VCaP (cell line): ENCODE data around the gene ADAM19.
A peak's percentile ranks its signal among the peaks of the same experiment; 100 is the strongest.

Experiments used
- H3K27ac ChIP-seq: fragments of 450-650 bp; 2 replicates; pipeline ENCODE4 v1.5.1; 2017
- TF ChIP-seq, protein P1 (sequence below): fragments of 450-650 bp; conservative IDR thresholded peaks from 2 replicates; pipeline ENCODE4 v1.5.1; 2017; ENCODE audit warnings: mild to moderate bottlenecking, moderate library complexity

The ADAM19 gene

DNA sequence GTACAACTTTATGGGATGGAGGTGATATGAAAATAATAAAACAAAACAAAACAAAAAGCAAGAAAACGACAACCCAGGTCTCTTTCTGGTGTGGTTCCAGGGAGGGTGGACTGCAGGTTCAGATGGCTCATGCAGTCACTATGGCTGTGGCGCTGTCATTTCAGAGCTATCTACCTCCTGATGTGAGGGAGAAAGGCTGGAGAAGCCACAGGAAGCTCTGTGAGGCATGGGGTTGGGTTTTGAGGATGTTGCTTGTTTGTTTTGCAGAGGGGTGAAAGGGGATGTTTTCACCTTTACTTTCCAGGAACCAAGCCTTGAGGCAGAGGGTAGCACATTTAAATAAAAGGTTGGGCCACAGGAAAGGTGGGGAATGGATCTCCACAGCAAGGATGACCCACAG lies 96.8 kb downstream of the ADAM19 start:
- H3K27ac ChIP-seq, result no peak overlapping the region
- TF ChIP-seq, protein P1, sequence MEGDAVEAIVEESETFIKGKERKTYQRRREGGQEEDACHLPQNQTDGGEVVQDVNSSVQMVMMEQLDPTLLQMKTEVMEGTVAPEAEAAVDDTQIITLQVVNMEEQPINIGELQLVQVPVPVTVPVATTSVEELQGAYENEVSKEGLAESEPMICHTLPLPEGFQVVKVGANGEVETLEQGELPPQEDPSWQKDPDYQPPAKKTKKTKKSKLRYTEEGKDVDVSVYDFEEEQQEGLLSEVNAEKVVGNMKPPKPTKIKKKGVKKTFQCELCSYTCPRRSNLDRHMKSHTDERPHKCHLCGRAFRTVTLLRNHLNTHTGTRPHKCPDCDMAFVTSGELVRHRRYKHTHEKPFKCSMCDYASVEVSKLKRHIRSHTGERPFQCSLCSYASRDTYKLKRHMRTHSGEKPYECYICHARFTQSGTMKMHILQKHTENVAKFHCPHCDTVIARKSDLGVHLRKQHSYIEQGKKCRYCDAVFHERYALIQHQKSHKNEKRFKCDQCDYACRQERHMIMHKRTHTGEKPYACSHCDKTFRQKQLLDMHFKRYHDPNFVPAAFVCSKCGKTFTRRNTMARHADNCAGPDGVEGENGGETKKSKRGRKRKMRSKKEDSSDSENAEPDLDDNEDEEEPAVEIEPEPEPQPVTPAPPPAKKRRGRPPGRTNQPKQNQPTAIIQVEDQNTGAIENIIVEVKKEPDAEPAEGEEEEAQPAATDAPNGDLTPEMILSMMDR, result no peak

DNA sequence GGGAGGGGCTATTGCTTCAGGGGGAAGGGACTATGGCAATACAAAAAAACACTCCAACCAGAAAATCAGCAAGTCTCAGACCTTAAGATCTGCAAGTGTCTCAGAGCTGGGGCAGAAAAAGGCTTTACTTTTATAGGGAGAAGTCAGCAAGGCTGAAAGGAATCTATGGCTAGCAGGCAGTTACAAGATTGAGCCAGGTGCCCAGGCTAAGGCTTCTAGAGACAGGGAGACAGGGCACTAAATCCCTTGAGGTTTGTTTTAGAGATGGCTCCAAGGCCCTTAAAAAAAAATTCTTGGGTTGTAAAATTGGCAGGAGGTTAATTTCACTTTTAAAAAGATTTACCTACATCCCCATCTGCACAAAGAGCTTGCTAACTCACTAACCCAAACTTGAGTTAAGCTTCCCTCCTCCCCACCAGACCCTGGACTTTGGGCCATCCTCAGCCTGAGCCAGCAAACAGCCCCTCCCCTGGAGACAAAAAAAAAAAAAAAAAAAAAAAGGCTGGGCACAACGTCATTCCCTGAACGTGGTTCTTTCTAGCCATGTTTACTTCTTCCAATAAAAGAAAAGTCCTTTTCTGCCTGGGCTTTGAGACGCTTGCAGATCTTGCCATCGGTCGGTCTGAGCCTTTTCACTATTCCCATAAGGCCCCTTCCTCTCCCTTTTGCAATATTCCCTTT lies 97.6 kb downstream of the ADAM19 start:
- no peak overlapping the region for H3K27ac ChIP-seq
- TF ChIP-seq, protein P1, result no peak

DNA sequence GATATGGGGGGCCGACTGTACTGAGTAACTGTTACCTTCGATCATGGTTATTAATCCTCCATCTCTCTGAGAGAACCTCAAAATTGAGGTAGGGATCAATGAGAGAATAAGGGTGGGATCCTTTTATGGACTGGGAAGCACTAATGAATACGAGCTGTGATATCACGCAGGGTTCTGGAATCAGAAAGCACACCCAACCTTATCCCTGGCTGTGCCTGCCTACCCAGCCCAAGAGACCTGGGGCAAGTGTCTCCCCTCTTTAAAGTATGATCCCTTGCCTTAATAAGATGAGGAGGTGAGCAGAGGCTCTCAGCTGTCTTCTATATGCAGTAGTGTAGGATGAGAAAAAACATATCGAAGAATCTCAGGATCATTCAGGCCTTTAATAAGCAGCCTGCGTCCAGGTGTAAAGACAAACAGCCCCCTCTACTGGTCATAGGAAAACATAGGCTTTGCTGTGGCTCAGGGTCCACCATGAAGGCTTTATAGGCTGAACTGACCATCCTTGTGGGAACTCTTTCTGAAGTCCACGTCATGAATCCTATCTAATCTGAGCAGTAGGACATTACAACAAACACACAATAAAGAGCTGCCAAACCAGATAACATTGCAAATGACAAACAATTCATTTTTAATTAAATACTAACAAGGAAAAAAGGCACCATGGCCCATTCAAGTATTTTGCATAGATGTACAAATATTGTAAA lies 98.7 kb downstream of the ADAM19 start:
- H3K27ac ChIP-seq, result no peak overlapping the region
- TF ChIP-seq, protein P1, result peak; percentile 86

DNA sequence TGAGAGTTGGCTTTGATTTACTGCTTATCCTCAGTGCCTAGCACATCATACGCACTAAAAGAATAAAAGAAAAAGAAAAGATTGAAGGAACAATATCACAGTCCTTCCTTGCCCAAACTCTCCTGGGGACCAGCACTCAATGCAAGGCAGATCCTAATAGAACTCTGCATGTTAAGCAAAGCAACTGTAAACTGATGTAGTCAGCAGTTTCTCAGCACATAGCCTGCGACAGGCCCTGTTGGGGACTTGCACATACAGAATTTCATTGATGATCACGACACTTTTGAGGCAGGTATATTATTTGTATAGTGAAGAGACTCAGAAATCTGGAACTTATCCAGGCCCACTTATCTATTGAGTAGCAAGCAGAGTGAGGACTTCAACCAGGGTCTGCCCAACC lies 100.1 kb downstream of the ADAM19 start:
- no peak overlapping the region for H3K27ac ChIP-seq
- TF ChIP-seq, protein P1, result no peak

DNA sequence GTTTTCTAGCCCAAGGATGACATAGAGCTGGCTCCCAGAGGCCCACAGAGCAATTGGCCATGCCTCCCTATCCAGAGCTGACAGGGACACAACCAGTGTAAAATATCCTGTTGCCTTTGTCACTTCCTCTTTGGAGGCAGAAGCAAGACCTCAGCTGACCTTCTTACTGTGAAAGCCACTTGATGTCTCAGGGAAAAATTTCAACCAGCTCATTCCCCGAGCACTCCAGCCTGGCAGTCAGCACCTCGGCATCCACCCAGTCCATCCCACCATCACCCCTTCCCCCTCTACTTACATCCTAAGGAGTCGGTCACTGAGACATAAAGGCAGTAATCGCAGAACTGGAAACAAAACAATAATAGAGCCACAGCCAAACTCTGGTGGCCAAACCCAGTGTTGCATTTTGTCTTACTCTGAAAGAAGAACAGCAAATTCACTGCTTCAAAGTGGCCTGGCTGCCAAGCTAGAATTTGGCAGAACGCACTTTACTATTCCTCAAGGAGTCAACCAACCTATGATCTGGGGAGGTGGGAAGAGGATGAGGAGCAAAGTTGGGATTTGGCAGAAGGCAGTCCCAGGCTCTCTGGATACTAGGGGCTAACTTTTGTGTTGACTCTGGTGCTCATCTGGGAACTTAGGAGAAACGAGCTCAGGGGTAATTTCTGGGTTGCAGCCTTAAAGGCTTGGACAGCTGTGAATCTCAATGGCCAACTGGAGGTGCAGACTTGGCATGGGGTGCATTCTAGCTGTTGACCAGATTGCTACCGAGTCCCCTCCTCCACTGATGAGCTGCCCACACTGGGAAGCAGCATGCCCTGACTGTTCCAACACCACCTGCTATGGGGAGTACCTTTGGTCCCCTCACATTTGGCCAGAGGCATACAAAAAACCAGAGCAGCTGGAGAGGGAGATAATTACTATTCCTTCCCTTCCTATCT lies 101.9 kb downstream of the ADAM19 start:
- TF ChIP-seq, protein P1, result no peak
- no peak overlapping the region for H3K27ac ChIP-seq

DNA sequence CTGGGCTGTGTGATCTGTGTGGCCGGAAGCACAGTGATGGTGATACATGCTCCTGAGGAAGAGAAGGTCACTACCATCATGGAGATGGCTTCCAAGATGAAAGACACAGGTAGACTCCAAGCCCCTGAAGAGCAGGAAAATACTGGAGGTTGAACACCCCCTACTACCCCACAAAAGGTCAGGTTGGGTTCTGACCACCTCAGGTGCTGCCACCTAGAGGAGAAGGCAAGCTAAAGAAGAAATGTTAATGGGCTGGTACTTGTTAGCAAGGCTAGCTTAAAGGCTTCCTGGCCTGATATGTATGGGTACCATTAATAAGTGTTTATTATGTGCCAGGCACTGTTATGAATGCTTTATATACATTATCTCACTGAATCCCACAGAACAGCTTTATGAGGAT lies 103.9 kb downstream of the ADAM19 start:
- TF ChIP-seq, protein P1, result peak; percentile 64
- H3K27ac ChIP-seq, result no peak overlapping the region

DNA sequence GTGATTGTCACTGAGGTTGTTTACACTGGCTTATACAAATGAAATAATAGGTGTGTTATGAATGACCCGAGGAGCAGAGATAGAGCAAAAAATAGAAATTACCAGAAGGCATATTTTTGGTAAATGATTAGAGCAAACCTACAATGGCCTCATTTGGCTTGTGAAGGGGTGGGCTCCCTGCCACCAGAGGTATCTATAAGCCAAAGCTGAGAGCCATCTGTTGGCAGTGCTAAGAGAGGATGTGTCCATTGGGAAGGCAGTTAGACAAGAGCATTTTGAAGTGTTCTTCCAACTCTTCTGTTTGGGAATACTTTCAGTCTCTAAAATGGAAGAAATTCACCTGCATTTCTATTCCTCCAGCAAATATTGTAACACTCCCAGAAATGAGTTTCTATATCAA lies 104.9 kb downstream of the ADAM19 start:
- TF ChIP-seq, protein P1, result no peak
- H3K27ac ChIP-seq, result no peak overlapping the region
